Choroid plexus epithelial cell (primary cell): ENCODE data around the gene QSOX1.

Experiments used
- DNase-seq: peaks from one replicate; pipeline ENCODE4 v3.0.0-alpha.2; 2010; ENCODE audit warnings: low read depth
- H3K4me3 ChIP-seq: 2 replicates; pipeline ENCODE4 v1.5.1; 2011; ENCODE audit warnings: low read depth, mild to moderate bottlenecking, control low read depth, low read length, moderate library complexity
- CTCF ChIP-seq: conservative IDR thresholded peaks from 2 replicates; pipeline ENCODE4 v1.5.1; 2011; ENCODE audit warnings: low read depth, mild to moderate bottlenecking, control low read depth, inconsistent platforms, low read length, moderate library complexity

QSOX1 gene

GRCh38 chr1:180175806-180176205 is 21.1 kb downstream of the QSOX1 start:
- no peak for TF ChIP-seq CTCF
- H3K4me3 ChIP-seq: no peak overlapping the region
- no peak for DNase-seq

- no peak overlapping the region for H3K4me3 ChIP-seq
- no peak for DNase-seq
- no peak for TF ChIP-seq CTCF
Measured at GRCh38 chr1:180176965-180177364, 22.3 kb downstream of the QSOX1 start.

- no peak for DNase-seq
Measured at GRCh38 chr1:180177931-180178330, 23.3 kb downstream of the QSOX1 start.

GRCh38 chr1:180178511-180179161 is 24.0 kb downstream of the QSOX1 start:
- no peak overlapping the region for H3K4me3 ChIP-seq
- TF ChIP-seq CTCF: peak; percentile 99
- DNase-seq: peak; percentile 73

More at GRCh38 chr1:180177931-180178330, 23.3 kb downstream of the QSOX1 start:
- no peak overlapping the region for H3K4me3 ChIP-seq
- no peak for TF ChIP-seq CTCF

GRCh38 chr1:180179162-180179957 is 24.7 kb downstream of the QSOX1 start:
- H3K4me3 ChIP-seq: no peak overlapping the region
- no peak for DNase-seq
- no peak for TF ChIP-seq CTCF

- no peak overlapping the region for H3K4me3 ChIP-seq
- TF ChIP-seq CTCF: peak; percentile 57
- peak; percentile 40 for DNase-seq
Measured at GRCh38 chr1:180181048-180181447, 26.4 kb downstream of the QSOX1 start.
